HG02852 (cell line): ENCODE results near the gene MST1R.

Experiments
- ATAC-seq: cut with Tn5 transposase; IDR thresholded peaks from one replicate; pipeline ENCODE4 v1.9.1; 2021; ENCODE audit warnings: mild to moderate bottlenecking, moderate library complexity; ENCODE audit not compliant: unreplicated experiment

MST1R gene

DNA sequence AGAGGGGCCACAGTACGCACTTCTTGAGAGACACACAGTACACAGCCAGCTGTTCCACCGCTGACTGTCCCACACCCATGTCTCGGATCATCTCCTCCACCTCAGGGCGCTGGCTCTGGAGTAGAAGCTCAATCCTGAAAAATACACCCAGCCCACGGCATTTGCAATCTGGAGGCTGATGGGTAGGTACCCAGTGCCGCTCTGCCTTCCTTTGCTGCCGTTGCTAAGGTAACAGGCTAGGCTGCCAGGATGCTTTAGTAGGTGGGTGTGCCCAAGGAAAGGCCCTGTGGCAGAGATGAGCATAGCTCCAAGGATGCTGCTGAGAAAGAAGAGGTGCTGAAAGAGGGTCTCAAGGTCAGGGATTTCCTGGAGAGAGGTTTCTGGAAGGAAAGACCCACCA lies 61.9 kb downstream of the MST1R start:
- no peak for ATAC-seq

DNA sequence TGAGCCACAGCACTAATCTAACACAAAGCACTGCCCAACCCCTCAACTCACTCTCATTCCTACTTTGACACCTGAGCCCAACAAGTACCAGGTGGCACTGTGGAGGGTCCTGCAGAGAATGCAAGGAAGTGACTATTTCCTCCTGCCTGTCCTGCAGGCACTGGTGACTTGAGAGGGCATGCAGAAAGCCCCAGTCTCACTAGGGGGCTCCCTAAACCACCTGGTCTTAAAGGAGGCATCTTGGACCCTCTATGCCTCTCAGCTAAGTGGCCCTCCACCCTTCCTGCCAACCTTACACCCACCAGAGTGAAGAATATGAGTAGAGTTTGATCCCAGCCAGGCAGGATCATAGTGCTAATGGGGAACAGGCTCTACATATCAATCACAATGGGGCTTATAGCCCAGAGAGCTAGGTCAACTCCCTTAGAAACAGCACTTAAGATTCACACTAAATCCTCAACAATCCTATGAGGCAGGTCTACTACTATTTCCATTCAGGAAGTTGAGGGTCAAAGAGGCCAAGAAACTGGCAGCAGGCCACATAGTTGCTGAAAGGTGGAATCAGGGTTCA lies 62.5 kb downstream of the MST1R start:
- ATAC-seq = no peak

DNA sequence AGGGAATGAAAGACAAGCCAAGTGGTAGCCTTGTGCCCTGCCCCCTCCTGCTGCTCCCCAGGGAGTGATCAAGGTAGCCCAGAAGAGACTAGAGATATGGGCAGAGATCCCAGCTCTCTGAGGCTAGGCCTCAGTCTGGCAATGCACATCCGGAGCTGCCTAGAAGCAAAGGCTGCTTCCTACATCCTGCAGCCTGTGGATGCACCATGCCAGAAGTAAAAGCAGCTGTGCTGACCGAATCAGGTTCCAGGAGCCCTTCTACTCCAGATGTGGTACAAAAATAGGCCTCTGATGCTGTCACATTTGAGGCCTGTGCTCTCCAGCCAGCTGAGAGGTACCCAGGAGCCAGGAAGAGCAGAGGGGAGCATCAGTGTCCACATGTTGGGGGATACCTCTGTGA lies 63.3 kb downstream of the MST1R start:
- ATAC-seq = no peak

DNA sequence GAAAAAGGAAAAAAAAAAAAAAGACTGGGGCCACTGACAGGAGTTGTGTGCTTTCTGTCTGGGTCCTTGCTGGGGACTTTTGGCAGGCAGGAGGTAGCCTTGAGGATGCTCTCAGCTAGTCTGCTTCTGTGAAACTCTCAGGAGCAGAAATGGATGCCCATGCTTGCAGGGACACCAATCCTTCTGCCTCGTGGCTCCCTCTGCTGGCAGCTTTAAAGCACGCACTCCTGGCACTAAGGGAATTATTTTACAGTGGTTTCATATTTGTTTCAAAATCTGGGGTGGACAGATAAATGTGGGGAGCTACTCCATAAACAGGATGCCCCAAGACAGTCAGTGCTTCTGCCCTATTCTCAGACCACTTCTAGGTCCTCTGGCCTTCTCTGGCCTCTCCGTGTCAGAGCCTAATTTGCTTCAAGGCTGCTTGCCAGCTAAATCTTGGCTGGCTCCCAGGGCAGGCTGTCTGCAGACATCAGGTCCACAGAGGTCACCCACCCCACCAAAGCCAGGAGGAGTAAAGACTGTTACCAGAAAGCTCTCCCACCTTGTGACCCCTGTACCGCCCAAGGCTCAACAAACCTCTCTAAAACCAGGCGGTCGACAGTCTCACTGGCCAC lies 64.4 kb downstream of the MST1R start:
- no peak for ATAC-seq
